Spleen (tissue), 7 donors: Measurements from ENCODE around the gene ITCH.

Experiments
- CTCF ChIP-seq, 11 experiments: fragments of 200-600 bp in 7 of 11; fragments of 450-650 bp in 4 of 11; sonication (generic) in 4 of 11; IDR thresholded peaks in 8 of 11; conservative IDR thresholded peaks in 3 of 11; 1 replicate in 7 of 11; 2 replicates in 4 of 11; pipeline versions ENCODE4 v1.4.0 to v1.8.0; 2016 to 2021; ENCODE audit warnings: antibody characterized with exemption in 11 of 11, inconsistent platforms in 4 of 11, mild to moderate bottlenecking in 1 of 11
- POLR2A ChIP-seq, 3 donors: fragments of 450-650 bp; IDR thresholded peaks; one replicate each; pipeline ENCODE4 v1.5.1; 2017; ENCODE audit warnings: antibody characterized with exemption in 3 of 3, mild to moderate bottlenecking in 1 of 3
- POLR2AphosphoS5 ChIP-seq, 3 donors: sonication (generic); formaldehyde crosslinking; IDR thresholded peaks; one replicate each; pipeline ENCODE4 v1.5.1; 2017; ENCODE audit warnings: antibody characterized with exemption in 3 of 3
- donor health status: DM: no; HTN: no; CAD: no; lungs with moderate emphysema.
- donor health status: DM: no; HTN: no; CAD: no.
- donor health status: DM: no; HTN: no; CAD: no.

- TF ChIP-seq CTCF (IDR thresholded peaks at IDR 0.05 in 8 of 11, conservative IDR thresholded peaks at IDR 0.05 in 3 of 11) (no peak), POLR2A (IDR thresholded peaks at IDR 0.05) (no peak), POLR2AphosphoS5 (IDR thresholded peaks at IDR 0.05) (no peak)
These were observed 34.0 kb downstream of the ITCH start for GRCh38 chr20:34397096-34397495.
